ENCODE measurements around the gene COPB2.
A peak's percentile ranks its signal among the peaks of the same experiment; 100 is the strongest.

COPB2 gene

GRCh38 chr3:139325551-139325950, 63.9 kb downstream of the COPB2 start:
- H3K4me3 ChIP-seq (ENCODE audit: control insufficient read depth, low read depth, low read length) = no peak overlapping the region
- DNase-seq (ENCODE audit: low read depth) = no peak
- TF ChIP-seq CTCF (conservative IDR thresholded peaks at IDR 0.05; ENCODE audit: control insufficient read depth, insufficient read depth, low read depth, low read length) = no peak

DNA sequence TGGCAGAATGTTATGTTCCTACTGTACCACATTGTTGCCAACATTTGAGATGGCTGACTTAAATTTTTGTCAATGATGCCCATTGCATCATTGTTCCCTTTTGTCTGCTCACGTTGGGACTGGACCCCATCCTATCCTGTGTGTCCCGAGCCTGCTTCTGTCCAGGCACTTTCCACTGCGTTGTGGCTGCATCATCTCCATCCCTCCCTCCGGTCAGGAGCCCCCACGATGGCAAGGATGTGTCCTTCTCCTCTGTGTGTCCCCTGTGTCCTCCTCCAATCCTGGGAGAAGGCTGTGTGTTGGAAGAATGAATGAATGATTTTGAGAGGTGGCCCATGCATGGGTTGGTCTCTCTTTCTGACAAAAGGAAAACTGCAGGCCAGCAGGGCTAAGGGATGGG, 65.0 kb downstream of the COPB2 start:
- no peak overlapping the region for H3K4me3 ChIP-seq (ENCODE audit: control insufficient read depth, low read depth, low read length)

DNA sequence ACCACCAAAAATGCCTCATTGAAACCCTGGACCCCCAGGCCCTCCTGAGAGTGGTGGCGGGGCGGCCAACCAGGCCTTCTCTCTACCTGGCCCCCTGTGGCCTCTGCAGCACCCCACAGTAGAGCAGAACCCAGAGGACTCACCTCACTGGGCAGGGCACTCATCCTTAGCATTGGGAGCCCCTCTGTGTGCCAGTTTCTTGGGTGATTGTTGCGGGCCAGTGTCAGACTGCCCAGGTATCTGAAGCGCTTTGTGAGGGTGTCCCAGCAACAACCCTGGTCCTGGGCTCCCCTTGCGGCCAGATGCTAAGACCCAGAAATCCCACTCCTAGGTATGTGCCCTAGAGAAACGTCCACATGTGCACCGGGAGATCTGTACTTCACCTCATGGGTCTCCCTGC, 66.3 kb downstream of the COPB2 start:
- no peak for DNase-seq (ENCODE audit: low read depth)
- TF ChIP-seq CTCF (conservative IDR thresholded peaks at IDR 0.05; ENCODE audit: control insufficient read depth, insufficient read depth, low read depth, low read length) = no peak
- H3K4me3 ChIP-seq (ENCODE audit: control insufficient read depth, low read depth, low read length) = no peak overlapping the region

More for the DNA sequence above, 65.0 kb downstream of the COPB2 start:
- TF ChIP-seq CTCF (conservative IDR thresholded peaks at IDR 0.05; ENCODE audit: control insufficient read depth, insufficient read depth, low read depth, low read length) = no peak
- DNase-seq (ENCODE audit: low read depth) = no peak

DNA sequence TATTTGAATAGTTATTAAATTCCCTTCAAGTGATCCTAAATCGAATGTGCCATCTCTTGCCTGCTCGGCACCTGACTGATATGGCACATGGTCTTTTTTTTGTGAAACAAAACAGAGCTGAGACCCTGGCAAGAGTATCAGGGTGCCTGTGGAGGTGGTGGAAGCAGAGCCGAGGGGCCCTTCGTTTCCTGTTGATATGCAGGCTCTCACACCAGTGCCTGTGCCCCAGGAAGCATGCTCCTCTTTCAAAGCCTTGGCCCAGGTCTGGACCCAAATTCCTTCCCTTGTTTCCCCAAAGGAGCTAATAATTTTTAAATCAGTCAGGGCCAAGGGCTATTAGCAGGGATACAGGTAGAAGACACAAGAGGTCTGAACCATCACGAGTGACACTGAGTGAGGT, 67.1 kb downstream of the COPB2 start:
- no peak overlapping the region for H3K4me3 ChIP-seq (ENCODE audit: control insufficient read depth, low read depth, low read length)
- no peak for TF ChIP-seq CTCF (conservative IDR thresholded peaks at IDR 0.05; ENCODE audit: control insufficient read depth, insufficient read depth, low read depth, low read length)
- no peak for DNase-seq (ENCODE audit: low read depth)

- TF ChIP-seq CTCF (conservative IDR thresholded peaks at IDR 0.05; ENCODE audit: control insufficient read depth, insufficient read depth, low read depth, low read length) = no peak
- DNase-seq (ENCODE audit: low read depth) = no peak
- no peak overlapping the region for H3K4me3 ChIP-seq (ENCODE audit: control insufficient read depth, low read depth, low read length)
Observed at GRCh38 chr3:139320551-139321309, 68.7 kb downstream of the COPB2 start.

GRCh38 chr3:139319428-139320402, 69.7 kb downstream of the COPB2 start:
- peak; percentile 43 for TF ChIP-seq CTCF (conservative IDR thresholded peaks at IDR 0.05; ENCODE audit: control insufficient read depth, insufficient read depth, low read depth, low read length)
- peak; percentile 23 for DNase-seq (ENCODE audit: low read depth)
- H3K4me3 ChIP-seq (ENCODE audit: control insufficient read depth, low read depth, low read length) = no peak overlapping the region
